GM10248 (cell line): ENCODE data around the gene DENR.
"Not testable (repeated sequence)": the region's sequence is repeated elsewhere in the genome, so short reads cannot be mapped to it uniquely, and the experiment has no call there.

Experiments
- CTCF ChIA-PET: fragments of 300-600 bp; sonication (Branson Sonifier 250); formaldehyde crosslinking; extraction: SDS; loops from one replicate; lab custom pipeline; 2021; ENCODE audit warnings: antibody characterized with exemption; lab: Yijun Ruan, JAX
- POLR2A ChIA-PET: fragments of 350-650 bp; sonication (Branson Sonifier 250); formaldehyde crosslinking; extraction: SDS; loops from one replicate; lab custom pipeline; 2020; ENCODE audit warnings: antibody characterized with exemption; lab: Yijun Ruan, JAX
- DNase-seq: peaks from one replicate; pipeline ENCODE4 v3.0.0; 2012; ENCODE audit errors: extremely low spot score
- TF ChIP-seq, protein P1 (sequence below): IDR thresholded peaks from 2 replicates; pipeline ENCODE4 v1.5.1; 2012; ENCODE audit warnings: mild to moderate bottlenecking, low read depth; ENCODE audit errors: extremely low read depth, missing control alignments, control extremely low read depth

Gene DENR

DNA sequence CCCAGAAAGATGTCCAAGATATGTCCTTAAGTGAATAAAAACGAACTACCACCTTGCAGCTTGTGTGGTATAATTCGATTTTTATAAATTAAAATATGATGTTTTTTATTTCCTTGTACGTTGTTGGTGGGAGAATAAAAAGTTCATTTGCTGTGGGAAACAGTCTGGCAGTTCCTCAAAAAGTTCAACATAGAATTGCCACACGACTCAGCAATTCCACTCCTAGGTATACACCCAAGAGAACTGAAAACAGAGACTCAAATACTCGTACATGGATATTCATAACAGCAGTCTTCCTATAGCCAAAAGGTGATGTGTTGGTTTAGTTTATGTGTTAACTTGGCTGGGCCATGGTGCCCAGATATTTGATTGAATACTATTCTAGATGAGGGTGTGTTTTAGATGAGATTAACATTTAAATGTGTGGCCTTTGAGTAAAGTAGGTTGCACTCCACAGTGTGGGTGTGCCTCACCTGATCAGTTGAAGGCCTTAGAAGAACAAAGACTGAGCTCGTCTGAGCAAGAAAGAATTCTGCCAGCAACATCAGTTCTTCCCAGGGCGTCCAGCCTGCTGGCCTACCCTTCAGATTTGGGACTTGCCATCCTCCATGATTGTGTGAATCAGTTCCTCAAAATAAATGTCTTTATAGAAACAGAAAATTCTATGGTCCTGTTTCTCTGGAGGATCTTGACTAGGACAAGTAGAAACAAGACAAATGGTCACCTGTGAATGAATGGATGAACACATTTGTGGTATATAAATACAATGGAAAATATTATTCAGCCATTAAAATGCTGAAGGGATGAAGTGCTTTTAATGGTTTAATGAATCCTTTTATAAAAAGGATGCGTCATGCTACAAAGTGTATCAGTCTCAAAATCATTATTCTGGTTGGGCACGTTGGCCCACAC lies 5.1 kb upstream of the DENR start:
- no peak for DNase-seq
- TF ChIP-seq, protein P1, sequence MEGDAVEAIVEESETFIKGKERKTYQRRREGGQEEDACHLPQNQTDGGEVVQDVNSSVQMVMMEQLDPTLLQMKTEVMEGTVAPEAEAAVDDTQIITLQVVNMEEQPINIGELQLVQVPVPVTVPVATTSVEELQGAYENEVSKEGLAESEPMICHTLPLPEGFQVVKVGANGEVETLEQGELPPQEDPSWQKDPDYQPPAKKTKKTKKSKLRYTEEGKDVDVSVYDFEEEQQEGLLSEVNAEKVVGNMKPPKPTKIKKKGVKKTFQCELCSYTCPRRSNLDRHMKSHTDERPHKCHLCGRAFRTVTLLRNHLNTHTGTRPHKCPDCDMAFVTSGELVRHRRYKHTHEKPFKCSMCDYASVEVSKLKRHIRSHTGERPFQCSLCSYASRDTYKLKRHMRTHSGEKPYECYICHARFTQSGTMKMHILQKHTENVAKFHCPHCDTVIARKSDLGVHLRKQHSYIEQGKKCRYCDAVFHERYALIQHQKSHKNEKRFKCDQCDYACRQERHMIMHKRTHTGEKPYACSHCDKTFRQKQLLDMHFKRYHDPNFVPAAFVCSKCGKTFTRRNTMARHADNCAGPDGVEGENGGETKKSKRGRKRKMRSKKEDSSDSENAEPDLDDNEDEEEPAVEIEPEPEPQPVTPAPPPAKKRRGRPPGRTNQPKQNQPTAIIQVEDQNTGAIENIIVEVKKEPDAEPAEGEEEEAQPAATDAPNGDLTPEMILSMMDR: no peak
- CTCF ChIA-PET: interaction anchor here (1.1 to 1.2 kb wide), 2 partner anchors 109 to 110 kb away, joined by 3 read pairs; no protein-coding TSS in a partner anchor
- POLR2A ChIA-PET: no interaction called here

DNA sequence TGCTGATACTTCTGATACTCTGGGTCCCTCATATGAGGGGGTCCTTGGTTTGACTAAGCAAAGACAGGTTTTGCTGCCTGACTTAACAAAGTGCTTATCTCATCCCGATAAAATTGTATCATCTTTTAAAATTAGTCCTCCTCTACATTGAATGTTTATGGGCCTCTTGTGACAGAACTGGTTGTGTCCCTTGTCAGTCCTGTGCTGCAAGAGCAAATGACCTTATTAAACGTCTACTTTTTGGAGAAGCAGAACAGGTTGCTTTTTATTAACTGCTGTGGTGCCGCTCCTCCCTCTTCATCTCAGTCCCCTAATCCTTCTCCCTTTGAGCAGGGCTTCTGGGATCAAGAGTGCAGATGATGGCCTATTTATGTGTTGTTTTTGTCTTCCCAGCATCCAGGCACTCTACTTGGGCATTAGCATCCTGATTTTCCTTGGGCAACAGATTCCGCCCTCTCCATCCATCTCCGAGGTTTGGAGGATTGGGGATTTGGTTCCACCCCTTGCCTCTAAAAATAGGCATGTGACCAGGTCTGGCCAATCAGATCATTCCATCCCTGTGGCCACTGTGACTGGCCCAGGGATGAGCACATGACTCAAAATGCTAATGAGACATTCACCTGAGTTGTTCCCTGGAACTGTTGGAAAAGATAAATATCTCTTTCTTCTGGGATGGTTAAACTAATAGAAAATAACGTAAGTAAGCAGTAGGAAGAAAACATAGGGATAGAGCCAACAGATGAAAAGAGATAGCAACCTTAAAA lies 2.9 kb upstream of the DENR start:
- ChIA-PET CTCF (interaction anchor here (1.7 kb wide), 1 partner anchor 112 kb away, joined by 11 read pairs; no protein-coding TSS in a partner anchor), POLR2A (no interaction called here)
- no peak for DNase-seq
- TF ChIP-seq, protein P1: no peak

DNA sequence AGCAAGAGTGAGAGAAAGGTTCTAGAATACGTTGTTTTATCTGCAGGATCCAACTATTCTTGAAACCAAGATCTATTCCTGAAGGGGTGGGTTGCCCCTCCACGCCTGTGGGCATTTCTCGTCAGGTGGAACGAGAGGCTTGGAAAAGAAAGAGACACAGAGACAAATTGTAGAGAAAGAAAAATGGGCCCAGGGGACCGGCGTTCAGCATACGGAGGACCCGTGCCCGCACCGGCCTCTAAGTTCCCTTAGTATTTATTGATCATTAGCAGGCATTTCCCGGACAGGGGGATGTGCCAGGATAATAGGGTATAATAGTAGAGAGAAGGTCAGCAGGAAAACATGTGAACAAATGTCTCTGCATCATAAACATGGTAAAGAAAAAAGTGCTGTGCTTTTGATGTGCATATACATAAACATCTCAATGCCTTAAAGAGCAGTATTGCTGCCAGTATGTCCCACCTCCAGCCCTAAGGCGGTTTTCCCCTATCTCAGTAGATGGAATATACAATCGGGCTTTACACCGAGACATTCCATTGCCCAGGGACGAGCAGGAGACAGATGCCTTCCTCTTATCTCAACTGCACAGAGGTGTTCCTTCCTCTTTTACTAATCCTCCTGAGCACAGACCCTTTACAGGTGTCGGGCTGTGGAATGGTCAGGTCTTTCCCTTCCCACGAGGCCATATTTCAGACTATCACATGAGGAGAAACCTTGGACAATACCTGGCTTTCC lies 1.7 kb upstream of the DENR start:
- POLR2A ChIA-PET, CTCF ChIA-PET, DNase-seq: not testable (repeated sequence)

DNA sequence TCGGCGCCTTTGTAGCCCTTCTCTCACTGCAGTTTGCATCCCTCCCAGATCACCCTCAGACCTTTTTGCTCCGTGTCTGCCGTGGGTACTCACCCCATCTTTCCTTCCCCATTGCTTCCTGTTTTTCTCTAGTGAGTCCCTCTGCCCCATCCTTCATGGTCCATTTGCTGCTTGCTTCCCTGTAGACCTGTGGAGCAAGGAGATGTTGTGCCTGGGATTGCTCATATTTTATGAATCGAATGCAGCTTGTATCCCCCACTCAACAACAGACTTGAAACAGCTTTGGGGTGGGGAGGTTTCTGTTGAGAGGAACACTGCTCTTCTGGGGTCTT lies 661 bp downstream of the DENR start:
- TF ChIP-seq, protein P1: no peak
- DNase-seq: no peak
- CTCF ChIA-PET: interaction anchor here (0.6 to 3.1 kb wide), 13 partner anchors 9 to 152 kb away, joined by 3 to 34 read pairs (median 3); no protein-coding TSS in a partner anchor
- POLR2A ChIA-PET: no interaction called here

DNA sequence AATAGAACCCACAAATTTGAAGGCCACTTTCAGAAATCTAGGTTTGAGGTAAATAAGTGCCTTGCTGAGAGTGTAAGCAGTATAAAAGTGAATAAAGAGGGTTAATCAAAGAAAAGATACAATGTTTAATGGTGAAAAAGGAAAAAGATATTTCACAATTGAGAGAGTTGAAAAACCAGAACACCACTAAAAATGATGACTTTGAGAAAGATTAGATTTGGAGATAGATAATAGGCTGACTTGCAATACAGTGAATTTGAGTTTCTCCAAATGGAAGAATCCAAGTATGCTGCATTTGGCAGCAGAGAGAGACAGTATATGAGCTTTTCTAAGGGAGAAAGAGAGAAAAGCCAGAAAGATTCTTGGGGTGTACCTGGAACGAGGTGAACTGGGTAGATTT lies 2.2 kb downstream of the DENR start:
- DNase-seq: no peak
- POLR2A ChIA-PET: no interaction called here
- CTCF ChIA-PET: interaction anchor here (0.7 kb wide), 1 partner anchor 39 kb away, joined by 3 read pairs; no protein-coding TSS in a partner anchor
- TF ChIP-seq, protein P1: no peak

DNA sequence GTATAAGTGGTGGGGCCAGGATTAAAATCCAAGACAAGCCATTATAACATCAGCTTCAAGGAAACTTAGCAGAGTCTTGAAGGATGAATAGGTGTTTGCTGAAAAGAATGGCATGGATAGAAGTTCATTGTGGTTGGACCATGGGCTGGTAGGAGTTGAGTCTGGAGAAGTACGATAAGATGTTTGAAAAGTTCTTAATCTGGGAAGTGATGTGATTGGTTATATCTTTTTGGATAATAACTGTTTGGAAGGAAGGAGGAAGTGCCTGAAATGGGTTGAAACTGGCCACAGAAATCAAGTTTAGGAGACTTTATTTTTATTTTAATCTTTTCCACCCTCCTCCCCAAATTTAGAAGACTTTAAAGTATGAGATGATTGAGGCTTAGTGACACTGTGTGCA lies 4.9 kb downstream of the DENR start:
- ChIA-PET POLR2A (no interaction called here), CTCF (interaction anchor here (1.3 to 2.1 kb wide), 3 partner anchors 15 to 121 kb away, joined by 3 to 6 read pairs (median 4); no protein-coding TSS in a partner anchor)
- DNase-seq: no peak
- TF ChIP-seq, protein P1: no peak
